ENCODE data around the gene ST6GALNAC3. TPM values are rescaled to one million over a fixed set of nuclear protein-coding genes. Genes with fewer than 3 reads are reported as not detected.

Gene ST6GALNAC3
- total RNA-seq, 4 donors from 2014 or later, result 9.7 to 34.0 (median 14.1) TPM

DNA sequence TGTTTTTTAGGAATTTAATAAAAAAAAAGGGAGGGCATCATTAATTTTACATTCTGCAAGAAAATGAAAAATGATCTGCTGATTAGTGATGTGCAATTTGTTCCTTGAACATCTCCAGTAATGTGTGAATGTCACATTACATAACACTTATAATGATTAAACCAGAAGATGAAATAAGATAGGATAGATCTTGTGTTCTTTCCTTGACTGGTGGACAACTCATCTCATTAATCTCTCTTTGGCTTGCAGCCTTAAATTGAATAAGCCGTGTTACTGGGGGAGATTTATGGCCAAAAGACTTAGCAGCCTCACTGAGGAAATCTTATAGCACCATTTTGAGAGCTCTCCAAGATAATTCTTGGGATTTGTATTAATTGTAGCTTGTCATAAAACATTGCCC is 217.2 kb downstream of the ST6GALNAC3 start:
- DNase-seq (ENCODE audit: low spot score) (no peak), ATAC-seq (ENCODE audit: low FRiP score) (peak; percentile 70)
- TF ChIP-seq, protein P1, sequence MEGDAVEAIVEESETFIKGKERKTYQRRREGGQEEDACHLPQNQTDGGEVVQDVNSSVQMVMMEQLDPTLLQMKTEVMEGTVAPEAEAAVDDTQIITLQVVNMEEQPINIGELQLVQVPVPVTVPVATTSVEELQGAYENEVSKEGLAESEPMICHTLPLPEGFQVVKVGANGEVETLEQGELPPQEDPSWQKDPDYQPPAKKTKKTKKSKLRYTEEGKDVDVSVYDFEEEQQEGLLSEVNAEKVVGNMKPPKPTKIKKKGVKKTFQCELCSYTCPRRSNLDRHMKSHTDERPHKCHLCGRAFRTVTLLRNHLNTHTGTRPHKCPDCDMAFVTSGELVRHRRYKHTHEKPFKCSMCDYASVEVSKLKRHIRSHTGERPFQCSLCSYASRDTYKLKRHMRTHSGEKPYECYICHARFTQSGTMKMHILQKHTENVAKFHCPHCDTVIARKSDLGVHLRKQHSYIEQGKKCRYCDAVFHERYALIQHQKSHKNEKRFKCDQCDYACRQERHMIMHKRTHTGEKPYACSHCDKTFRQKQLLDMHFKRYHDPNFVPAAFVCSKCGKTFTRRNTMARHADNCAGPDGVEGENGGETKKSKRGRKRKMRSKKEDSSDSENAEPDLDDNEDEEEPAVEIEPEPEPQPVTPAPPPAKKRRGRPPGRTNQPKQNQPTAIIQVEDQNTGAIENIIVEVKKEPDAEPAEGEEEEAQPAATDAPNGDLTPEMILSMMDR (IDR thresholded peaks at IDR 0.05), result no peak

DNA sequence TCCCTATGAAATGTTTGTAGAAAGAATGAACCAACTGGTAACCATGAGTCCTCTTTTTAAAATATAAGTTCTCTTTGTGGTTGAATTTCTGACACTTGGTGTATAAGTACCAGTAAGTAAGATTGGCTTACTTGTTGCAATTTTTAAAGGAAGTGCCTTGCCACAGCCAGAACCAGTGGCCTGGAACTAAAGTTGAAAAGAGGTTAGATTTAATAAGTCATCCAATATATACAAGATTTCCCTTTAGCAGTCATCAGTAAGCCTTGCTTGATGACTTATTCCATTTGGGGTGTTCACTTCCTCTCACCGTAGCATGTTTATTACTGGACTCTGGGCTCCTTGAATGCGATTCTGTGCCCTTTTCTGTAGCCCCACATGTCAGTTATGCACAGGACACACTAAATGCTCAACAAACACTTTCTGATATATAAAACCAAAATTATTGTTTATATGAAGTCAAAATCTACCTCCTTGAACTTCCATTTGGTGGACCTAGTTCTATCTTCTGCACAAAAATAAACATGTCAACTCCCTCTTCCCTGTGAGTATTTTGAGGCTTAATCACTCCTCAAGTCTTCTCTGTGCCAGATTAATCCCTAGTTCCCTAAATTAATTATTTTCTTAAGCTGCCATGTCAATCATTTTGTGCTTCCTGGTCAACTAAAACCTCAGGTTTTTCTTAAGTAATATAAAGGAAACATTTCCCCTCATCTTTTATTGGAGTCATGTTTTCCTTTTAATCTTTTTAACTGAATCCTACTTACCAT is 218.1 kb downstream of the ST6GALNAC3 start:
- TF ChIP-seq, protein P1 (IDR thresholded peaks at IDR 0.05), result no peak
- no peak for DNase-seq (ENCODE audit: low spot score)
- no peak for ATAC-seq (ENCODE audit: low FRiP score)

DNA sequence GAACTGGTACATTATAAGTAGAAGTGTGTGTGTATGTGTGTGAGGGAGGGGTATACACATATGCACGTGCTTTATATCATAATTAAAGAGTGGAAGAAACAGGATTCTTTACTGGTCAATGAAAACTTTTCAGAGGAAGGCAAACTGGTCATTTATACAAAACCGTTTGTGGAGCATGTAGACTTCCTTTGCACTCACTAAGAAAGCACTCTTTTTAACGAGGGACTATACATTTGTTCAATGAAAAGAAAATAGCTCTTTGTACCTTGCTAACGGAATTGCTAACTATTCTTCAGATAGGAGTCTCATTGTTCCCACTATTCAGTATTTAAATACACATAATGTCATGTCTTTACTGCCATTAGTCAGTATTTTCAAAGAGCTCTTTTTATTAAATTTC is 219.3 kb downstream of the ST6GALNAC3 start:
- no peak for DNase-seq (ENCODE audit: low spot score)
- no peak for ATAC-seq (ENCODE audit: low FRiP score)
- TF ChIP-seq, protein P1 (IDR thresholded peaks at IDR 0.05), result no peak

DNA sequence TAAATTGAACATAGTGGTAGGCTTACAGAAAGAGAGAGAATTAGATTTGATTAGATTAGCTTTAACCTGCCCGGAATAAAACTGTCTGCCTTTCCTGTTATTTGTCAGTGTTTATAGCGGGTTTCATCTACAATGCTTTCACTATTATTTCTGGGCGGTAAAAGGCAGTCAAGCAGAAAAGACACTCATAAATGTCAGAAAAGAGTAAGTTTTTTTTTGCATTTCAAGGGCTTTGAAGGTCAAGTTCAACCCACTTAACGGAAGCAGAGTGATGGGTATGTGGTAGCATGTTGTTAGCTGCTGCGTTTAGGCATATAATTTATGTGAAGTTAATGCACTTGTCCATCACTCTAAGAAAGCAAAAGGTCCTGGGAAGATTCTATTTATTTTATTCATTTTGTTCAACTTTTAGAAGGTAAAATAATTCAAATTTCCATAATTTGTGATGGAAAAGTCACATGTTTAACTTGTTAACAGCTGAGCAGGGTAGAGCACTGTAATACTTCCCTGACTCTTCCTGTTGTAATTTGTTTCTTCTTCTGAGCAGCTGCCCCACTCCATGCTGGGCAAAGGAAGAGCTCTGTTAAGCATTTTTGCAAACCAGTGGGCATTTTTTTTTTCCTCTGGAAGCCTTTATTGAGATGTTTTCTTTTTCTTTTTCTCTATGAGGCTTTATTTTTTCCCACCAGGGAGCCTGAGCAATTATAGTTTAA is 220.1 kb downstream of the ST6GALNAC3 start:
- DNase-seq (ENCODE audit: low spot score) (no peak), ATAC-seq (ENCODE audit: low FRiP score) (no peak)
- TF ChIP-seq, protein P1 (IDR thresholded peaks at IDR 0.05), result no peak

DNA sequence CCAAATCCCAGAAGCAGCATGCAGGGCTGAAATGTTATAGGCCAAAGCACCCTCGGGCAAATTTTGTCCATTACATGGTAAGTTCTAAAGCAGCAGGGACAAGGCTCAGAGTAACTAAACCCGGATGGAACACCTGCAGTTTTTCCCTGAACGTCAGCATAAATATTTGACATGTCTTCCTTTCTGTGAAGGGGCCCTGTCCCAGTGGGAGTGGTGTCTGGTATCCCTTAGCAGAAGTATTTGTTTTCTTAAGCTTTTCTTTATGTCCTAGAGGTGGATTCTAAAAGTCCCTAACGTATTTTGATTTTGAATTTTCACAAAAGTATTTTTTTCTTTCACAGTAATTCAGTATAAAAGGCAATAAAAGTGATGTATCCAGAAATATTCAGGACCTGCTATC is 223.9 kb downstream of the ST6GALNAC3 start:
- no peak for ATAC-seq (ENCODE audit: low FRiP score)
- no peak for DNase-seq (ENCODE audit: low spot score)
- TF ChIP-seq, protein P1 (IDR thresholded peaks at IDR 0.05), result no peak

DNA sequence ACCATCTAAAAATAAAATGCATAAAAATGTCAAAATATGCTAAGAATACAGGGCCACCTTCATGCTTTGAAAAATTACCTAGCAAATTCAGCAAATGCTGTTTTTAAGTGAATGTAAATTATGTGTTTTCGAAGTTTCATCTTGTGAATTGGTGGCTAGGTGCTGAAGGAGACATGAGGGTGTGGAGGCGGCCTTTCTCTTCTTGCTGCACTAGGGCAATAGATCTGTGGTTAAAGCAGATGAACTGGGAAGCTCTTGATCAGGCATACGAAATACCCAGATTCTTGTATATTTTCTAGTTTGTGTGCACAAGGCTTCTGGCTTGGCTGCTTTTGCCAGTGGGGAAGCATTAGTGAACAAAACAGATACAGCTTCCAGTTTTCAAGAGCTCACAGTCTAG is 224.5 kb downstream of the ST6GALNAC3 start:
- no peak for ATAC-seq (ENCODE audit: low FRiP score)
- no peak for DNase-seq (ENCODE audit: low spot score)
- TF ChIP-seq, protein P1 (IDR thresholded peaks at IDR 0.05), result no peak

All from omental fat pad (tissue), 4 donors.